Ishikawa (cell line): Measurements from ENCODE around the gene HSD11B2.

Source experiments
- CEBPB ChIP-seq: IDR thresholded peaks from 2 replicates; pipeline ENCODE4 v1.6.1; 2012
- CREB1 ChIP-seq: IDR thresholded peaks from 2 replicates; pipeline ENCODE4 v1.6.1; 2012; ENCODE audit warnings: low read depth
- EGR1 ChIP-seq: IDR thresholded peaks from 2 replicates; pipeline ENCODE4 v1.6.1; 2012
- EP300 ChIP-seq: IDR thresholded peaks from 2 replicates; pipeline ENCODE4 v1.6.1; 2012; ENCODE audit warnings: borderline replicate concordance
- FOXM1 ChIP-seq: IDR thresholded peaks from 2 replicates; pipeline ENCODE4 v1.6.1; 2012; ENCODE audit warnings: low read depth, borderline replicate concordance
- REST ChIP-seq: IDR thresholded peaks from 2 replicates; pipeline ENCODE4 v1.6.1; 2012; ENCODE audit warnings: low read depth, mild to moderate bottlenecking
- TAF1 ChIP-seq: IDR thresholded peaks from 2 replicates; pipeline ENCODE4 v1.6.1; 2012; ENCODE audit warnings: low read depth, mild to moderate bottlenecking
- TCF12 ChIP-seq: IDR thresholded peaks from 2 replicates; pipeline ENCODE4 v1.6.1; 2012; ENCODE audit warnings: low read depth
- USF1 ChIP-seq: IDR thresholded peaks from 2 replicates; pipeline ENCODE4 v1.6.1; 2012
- YY1 ChIP-seq: IDR thresholded peaks from 2 replicates; pipeline ENCODE4 v1.6.1; 2012; ENCODE audit warnings: low read depth

- no peak for TF ChIP-seq USF1
- TF ChIP-seq EP300 = no peak
- TF ChIP-seq CREB1 = no peak
- TF ChIP-seq FOXM1 = no peak
- TF ChIP-seq CEBPB = no peak
- no peak for TF ChIP-seq EGR1
- TF ChIP-seq REST = no peak
- TF ChIP-seq TCF12 = no peak
- TF ChIP-seq YY1 = no peak
- TF ChIP-seq TAF1 = no peak
Observed at GRCh38 chr16:67438098-67438791, 7.3 kb downstream of the HSD11B2 start.
